ENCODE results near the gene KAZN.

GRCh38 chr1:14580986-14581385, 17.5 kb upstream of the KAZN start:
- no peak for TF ChIP-seq CTCF (optimal IDR thresholded peaks at IDR 0.05 in 1 of 3, IDR thresholded peaks at IDR 0.05 in 1 of 3, conservative IDR thresholded peaks at IDR 0.05 in 1 of 3; ENCODE audit: extremely low read depth in 1 of 3, insufficient read depth in 2 of 3, low read length in 3 of 3)
- no peak for TF ChIP-seq EZH2 (IDR thresholded peaks at IDR 0.05; ENCODE audit: low read length)
